ENCODE results near the gene FSHR. TPM values are rescaled to one million over a fixed set of nuclear protein-coding genes. Genes with fewer than 3 reads are reported as not detected.

Gene FSHR
- total RNA-seq, 1 donor from 2014 or later = not detected

DNA sequence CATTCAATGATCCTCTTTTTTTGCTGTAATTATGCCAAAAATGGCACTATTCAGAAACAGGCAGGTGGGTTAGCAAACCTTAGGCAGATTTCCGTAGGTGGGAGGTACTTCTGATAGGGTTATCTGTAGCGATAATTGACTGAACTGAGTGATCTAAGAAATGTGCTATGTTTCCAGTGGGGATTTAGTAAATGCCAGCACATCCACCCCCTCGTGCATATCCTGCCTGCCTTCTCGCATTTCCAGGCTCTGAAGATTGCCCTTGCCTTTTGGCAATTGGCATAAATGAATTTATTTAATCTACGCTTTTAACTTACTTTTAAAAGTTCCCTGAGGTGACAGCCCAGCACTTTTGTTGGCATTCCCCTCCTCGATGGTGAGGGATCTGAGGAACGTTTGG, 576 bp upstream of the FSHR start:
- TF ChIP-seq, protein P1, sequence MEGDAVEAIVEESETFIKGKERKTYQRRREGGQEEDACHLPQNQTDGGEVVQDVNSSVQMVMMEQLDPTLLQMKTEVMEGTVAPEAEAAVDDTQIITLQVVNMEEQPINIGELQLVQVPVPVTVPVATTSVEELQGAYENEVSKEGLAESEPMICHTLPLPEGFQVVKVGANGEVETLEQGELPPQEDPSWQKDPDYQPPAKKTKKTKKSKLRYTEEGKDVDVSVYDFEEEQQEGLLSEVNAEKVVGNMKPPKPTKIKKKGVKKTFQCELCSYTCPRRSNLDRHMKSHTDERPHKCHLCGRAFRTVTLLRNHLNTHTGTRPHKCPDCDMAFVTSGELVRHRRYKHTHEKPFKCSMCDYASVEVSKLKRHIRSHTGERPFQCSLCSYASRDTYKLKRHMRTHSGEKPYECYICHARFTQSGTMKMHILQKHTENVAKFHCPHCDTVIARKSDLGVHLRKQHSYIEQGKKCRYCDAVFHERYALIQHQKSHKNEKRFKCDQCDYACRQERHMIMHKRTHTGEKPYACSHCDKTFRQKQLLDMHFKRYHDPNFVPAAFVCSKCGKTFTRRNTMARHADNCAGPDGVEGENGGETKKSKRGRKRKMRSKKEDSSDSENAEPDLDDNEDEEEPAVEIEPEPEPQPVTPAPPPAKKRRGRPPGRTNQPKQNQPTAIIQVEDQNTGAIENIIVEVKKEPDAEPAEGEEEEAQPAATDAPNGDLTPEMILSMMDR (IDR thresholded peaks at IDR 0.05; ENCODE audit: unreplicated experiment) = no peak
- Mint-ChIP-seq H3K4me3 (ENCODE audit: unreplicated experiment) (no peak overlapping the region), H3K27me3 (ENCODE audit: unreplicated experiment) (no peaks in the 10 kb centered on the region), H3K27ac (ENCODE audit: unreplicated experiment) (no peak overlapping the region), H3K9me3 (ENCODE audit: unreplicated experiment) (no peaks in the 10 kb centered on the region), H3K36me3 (ENCODE audit: low read depth, unreplicated experiment) (no peaks in the 10 kb centered on the region), H3K4me1 (ENCODE audit: unreplicated experiment) (no peaks in the 10 kb centered on the region)
- DNase-seq (ENCODE audit: low spot score) = no peak

- H3K9me3 Mint-ChIP-seq (ENCODE audit: unreplicated experiment) = no peaks in the 10 kb centered on the region
- no peak for DNase-seq (ENCODE audit: low spot score)
- H3K27me3 Mint-ChIP-seq (ENCODE audit: unreplicated experiment) = no peaks in the 10 kb centered on the region
- H3K27ac Mint-ChIP-seq (ENCODE audit: unreplicated experiment) = no peak overlapping the region
- TF ChIP-seq, protein P1 (IDR thresholded peaks at IDR 0.05; ENCODE audit: unreplicated experiment) = no peak
- H3K36me3 Mint-ChIP-seq (ENCODE audit: low read depth, unreplicated experiment) = no peaks in the 10 kb centered on the region
- no peak overlapping the region for H3K4me3 Mint-ChIP-seq (ENCODE audit: unreplicated experiment)
- no peaks in the 10 kb centered on the region for H3K4me1 Mint-ChIP-seq (ENCODE audit: unreplicated experiment)
Measured at GRCh38 chr2:49153252-49153651, 1.1 kb downstream of the FSHR start.

DNA sequence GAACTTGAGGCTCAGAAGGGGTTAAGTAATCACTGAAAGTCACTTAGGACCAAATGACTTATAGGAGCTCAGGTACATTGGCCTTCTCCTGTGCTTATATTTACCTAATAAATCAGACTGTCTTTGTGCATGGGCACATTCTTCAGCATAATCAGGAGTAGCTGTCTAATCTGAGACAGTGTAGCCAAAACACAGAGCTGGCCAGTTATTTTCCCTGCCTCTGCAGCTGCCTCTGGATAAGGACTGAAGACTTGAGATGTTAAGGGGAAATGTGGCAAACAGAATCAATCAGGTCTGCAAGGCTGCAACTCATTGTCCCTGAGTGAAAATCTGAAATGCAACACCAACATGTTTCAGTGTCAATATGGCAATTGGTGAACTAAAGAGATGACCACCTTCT, 1.5 kb downstream of the FSHR start:
- no peak overlapping the region for H3K27ac Mint-ChIP-seq (ENCODE audit: unreplicated experiment)
- TF ChIP-seq, protein P1 (IDR thresholded peaks at IDR 0.05; ENCODE audit: unreplicated experiment) = no peak

DNA sequence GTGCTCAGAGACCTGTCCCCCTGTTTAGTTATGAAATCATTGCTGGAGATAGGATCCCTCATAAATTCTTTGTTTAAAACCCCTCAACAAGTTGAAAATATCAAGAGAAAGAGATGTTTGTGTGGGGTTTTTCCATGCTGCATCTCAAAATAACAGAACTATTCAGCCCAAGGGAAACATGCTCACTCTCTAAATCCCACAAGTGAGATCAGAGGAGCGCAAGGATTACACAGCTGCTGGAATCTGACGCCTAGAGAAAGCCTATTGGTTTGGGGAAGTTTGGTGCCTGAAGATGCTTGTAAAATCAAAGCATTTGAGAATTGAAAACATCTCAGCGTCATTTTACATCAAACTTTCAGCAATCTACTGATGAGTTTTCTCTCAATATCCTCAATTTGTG, 7.9 kb downstream of the FSHR start:
- Mint-ChIP-seq H3K27me3 (ENCODE audit: unreplicated experiment) (no peaks in the 10 kb centered on the region), H3K4me3 (ENCODE audit: unreplicated experiment) (no peak overlapping the region), H3K9me3 (ENCODE audit: unreplicated experiment) (no peaks in the 10 kb centered on the region), H3K4me1 (ENCODE audit: unreplicated experiment) (no peaks in the 10 kb centered on the region), H3K27ac (ENCODE audit: unreplicated experiment) (no peak overlapping the region), H3K36me3 (ENCODE audit: low read depth, unreplicated experiment) (no peaks in the 10 kb centered on the region)
- DNase-seq (ENCODE audit: low spot score) = no peak
- TF ChIP-seq, protein P1 (IDR thresholded peaks at IDR 0.05; ENCODE audit: unreplicated experiment) = no peak

More for the DNA sequence above, 1.5 kb downstream of the FSHR start:
- no peak for DNase-seq (ENCODE audit: low spot score)
- H3K36me3 Mint-ChIP-seq (ENCODE audit: low read depth, unreplicated experiment) = no peaks in the 10 kb centered on the region
- H3K4me3 Mint-ChIP-seq (ENCODE audit: unreplicated experiment) = no peak overlapping the region
- no peaks in the 10 kb centered on the region for H3K27me3 Mint-ChIP-seq (ENCODE audit: unreplicated experiment)
- no peaks in the 10 kb centered on the region for H3K4me1 Mint-ChIP-seq (ENCODE audit: unreplicated experiment)
- no peaks in the 10 kb centered on the region for H3K9me3 Mint-ChIP-seq (ENCODE audit: unreplicated experiment)

- Mint-ChIP-seq H3K27me3 (ENCODE audit: unreplicated experiment) (peaks cover 2% of the 10 kb centered on the region), H3K4me3 (ENCODE audit: unreplicated experiment) (no peak overlapping the region)
Measured at GRCh38 chr2:49131801-49132200, 22.5 kb downstream of the FSHR start.

More at GRCh38 chr2:49131801-49132200, 22.5 kb downstream of the FSHR start:
- no peaks in the 10 kb centered on the region for H3K4me1 Mint-ChIP-seq (ENCODE audit: unreplicated experiment)
- DNase-seq (ENCODE audit: low spot score) = no peak
- H3K27ac Mint-ChIP-seq (ENCODE audit: unreplicated experiment) = no peak overlapping the region
- no peaks in the 10 kb centered on the region for H3K9me3 Mint-ChIP-seq (ENCODE audit: unreplicated experiment)
- TF ChIP-seq, protein P1 (IDR thresholded peaks at IDR 0.05; ENCODE audit: unreplicated experiment) = no peak
- H3K36me3 Mint-ChIP-seq (ENCODE audit: low read depth, unreplicated experiment) = no peaks in the 10 kb centered on the region

Data from endothelial cell (in vitro differentiated cells).